Small intestine (tissue), 7 donors: ENCODE results near the gene STX8. TPM values are rescaled to one million over a fixed set of nuclear protein-coding genes. Genes with fewer than 3 reads are reported as not detected.

Experiments used
- DNase-seq, 2 donors: peaks; one replicate each; pipeline versions ENCODE4 v3.0.0 to v3.0.0-alpha.2; 2013
- FAIRE-seq: peaks from 2 replicates; lab custom pipeline; 2012; peaks lifted over from hg19 to GRCh38; lab: Jason Lieb, UNC
- H3K27ac ChIP-seq, 3 donors: one replicate each; pipeline ENCODE4 v1.5.1; 2013; ENCODE audit warnings: low read length in 2 of 3, mild to moderate bottlenecking in 2 of 3, control low read depth in 1 of 3, inconsistent platforms in 1 of 3, low read depth in 1 of 3, moderate library complexity in 1 of 3
- H3K27me3 ChIP-seq, 3 donors: one replicate each; pipeline ENCODE4 v1.6.1; 2013; ENCODE audit warnings: low read length in 3 of 3, inconsistent platforms in 1 of 3; ENCODE audit not compliant: control insufficient read depth in 3 of 3, insufficient read depth in 3 of 3
- H3K36me3 ChIP-seq, 3 donors: one replicate each; pipeline ENCODE4 v1.6.1; 2013; ENCODE audit warnings: low read length in 3 of 3, inconsistent platforms in 1 of 3, low read depth in 1 of 3, mild to moderate bottlenecking in 1 of 3, moderate library complexity in 1 of 3; ENCODE audit not compliant: control insufficient read depth in 3 of 3, insufficient read depth in 2 of 3
- H3K4me1 ChIP-seq, 3 donors: one replicate each; pipeline ENCODE4 v1.6.1; 2013; ENCODE audit warnings: low read length in 2 of 3, inconsistent platforms in 1 of 3, low read depth in 1 of 3, mild to moderate bottlenecking in 1 of 3, moderate library complexity in 1 of 3; ENCODE audit not compliant: control insufficient read depth in 3 of 3, insufficient read depth in 2 of 3
- H3K4me3 ChIP-seq, 3 donors: one replicate each; pipeline ENCODE4 v1.5.1; 2013; ENCODE audit warnings: low read length in 3 of 3, control low read depth in 1 of 3, inconsistent platforms in 1 of 3, low read depth in 1 of 3, mild to moderate bottlenecking in 1 of 3, moderate library complexity in 1 of 3
- H3K9me3 ChIP-seq, 2 donors: one replicate each; pipeline ENCODE4 v1.6.1; 2013; ENCODE audit warnings: low read depth in 1 of 2, low read length in 1 of 2; ENCODE audit not compliant: control insufficient read depth in 2 of 2, insufficient read depth in 1 of 2
- WGBS, 3 donors: extraction: QIAGEN DNeasy Blood & Tissue Kit; methylation state at CpG; one replicate each; pipeline ENCODE4 v1.1.7; 2013; 5-methylcytosine and 5-hydroxymethylcytosine counted together
- polyA plus RNA-seq, 4 donors: library from polyadenylated mRNA; stranded (reverse) in 3 of 4; unstranded in 1 of 4; fragments of 200-250 nt in 3 of 4; fragments of 120-200 nt in 1 of 4; gene quantifications; one replicate each; pipeline versions ENCODE4 v1.2.1 to v1.2.3, GENCODE V29; 2013
- donor health status: healthy with polysubstance abuse.
- donor health status: control.
- donor health status: control.
- donor health status: Bipolar disorder and iron deficiency.
- donor health status: healthy.

Gene STX8
- polyA plus RNA-seq, 4 donors: 35.3 to 72.2 (median 51.8) TPM

DNA sequence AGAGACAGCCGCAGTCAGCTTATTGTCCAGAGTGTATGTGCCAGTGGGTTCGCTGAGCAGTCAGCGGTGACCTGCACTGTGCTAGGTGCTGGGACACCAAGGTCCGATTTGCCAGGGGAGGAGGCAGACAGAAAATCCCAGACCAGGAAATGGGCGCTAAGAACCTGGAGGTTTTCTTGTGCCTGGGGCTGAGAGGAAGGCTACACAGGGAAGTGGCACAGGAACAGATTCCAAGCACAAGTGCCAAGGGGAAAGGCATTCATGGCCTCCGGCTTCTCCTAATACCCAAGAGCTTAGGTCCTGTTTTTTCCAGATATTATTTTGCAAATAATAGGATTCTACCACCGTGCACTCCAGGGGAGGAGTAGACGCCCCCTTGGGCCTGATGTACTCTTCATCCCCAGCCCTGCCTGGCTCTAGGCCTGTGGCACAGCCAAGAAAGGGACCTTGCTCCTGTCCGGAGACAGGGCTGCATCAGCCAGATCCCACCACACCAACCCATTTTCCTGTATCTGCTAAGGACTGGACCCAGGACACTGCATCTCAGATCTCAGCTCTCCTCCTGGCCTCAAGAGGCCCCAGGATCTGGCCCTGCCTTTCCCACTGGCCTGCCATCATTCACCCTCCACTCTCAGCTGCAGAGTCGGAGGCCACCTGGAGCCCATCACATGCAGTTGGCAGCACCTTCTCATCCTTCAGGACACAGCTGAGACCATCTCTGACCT is 367.1 kb downstream of the STX8 start:
- Histone ChIP-seq H3K36me3 (no peaks in the 10 kb centered on the region), H3K9me3 (peaks cover 0 to 2% of the 10 kb centered on the region in 2 donors), H3K27me3 (no peaks in the 10 kb centered on the region), H3K27ac (no peak overlapping the region), H3K4me3 (no peak overlapping the region), H3K4me1 (peaks cover 4 to 20% (median 8%) of the 10 kb centered on the region in 3 donors)
- WGBS, 3 donors: 91 to 93% (median 92%) methylated on average over 10 of the region's 10 CpGs
- DNase-seq (no peak), FAIRE-seq (no peak)

DNA sequence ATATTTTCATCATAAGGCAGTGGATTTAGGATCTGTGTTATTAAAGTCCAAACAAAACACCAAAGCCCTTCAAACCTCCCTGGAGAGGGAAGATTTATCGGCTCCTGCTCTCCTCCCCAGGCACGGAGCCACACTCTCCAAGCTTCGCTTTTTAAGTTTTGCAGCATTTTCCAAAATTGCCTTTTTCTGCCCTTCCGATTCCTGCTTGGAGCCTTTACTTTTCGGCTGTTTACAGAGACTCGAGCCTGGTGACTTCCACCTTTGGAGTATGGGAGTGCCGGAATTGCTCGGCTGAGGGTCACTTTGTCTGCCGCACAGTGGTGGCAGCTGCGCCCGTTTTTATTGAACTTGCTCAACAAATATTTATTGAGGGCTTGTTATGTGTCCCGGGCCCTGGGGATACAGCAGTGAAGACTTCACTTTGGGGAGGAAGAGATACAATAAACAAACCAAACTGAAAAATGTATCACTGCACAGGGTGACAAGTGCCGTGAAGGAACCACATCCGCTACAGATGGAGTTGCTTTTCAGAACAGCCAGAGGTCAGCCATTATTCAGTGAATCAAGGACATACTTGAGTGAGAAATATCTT is 368.8 kb downstream of the STX8 start:
- no peaks in the 10 kb centered on the region for H3K36me3 ChIP-seq
- H3K9me3 ChIP-seq: peaks cover 0 to 2% of the 10 kb centered on the region in 2 donors
- H3K27ac ChIP-seq: peak overlapping the region in 2 of 3 donors; percentile 25 to 52
- WGBS, 3 donors: 14 to 30% (median 30%) methylated on average over 14 of the region's 14 CpGs
- no peaks in the 10 kb centered on the region for H3K27me3 ChIP-seq
- DNase-seq: peak; percentile 75 to 82
- FAIRE-seq: no peak
- no peak overlapping the region for H3K4me3 ChIP-seq
- peaks cover 4 to 20% (median 8%) of the 10 kb centered on the region in 3 donors for H3K4me1 ChIP-seq

DNA sequence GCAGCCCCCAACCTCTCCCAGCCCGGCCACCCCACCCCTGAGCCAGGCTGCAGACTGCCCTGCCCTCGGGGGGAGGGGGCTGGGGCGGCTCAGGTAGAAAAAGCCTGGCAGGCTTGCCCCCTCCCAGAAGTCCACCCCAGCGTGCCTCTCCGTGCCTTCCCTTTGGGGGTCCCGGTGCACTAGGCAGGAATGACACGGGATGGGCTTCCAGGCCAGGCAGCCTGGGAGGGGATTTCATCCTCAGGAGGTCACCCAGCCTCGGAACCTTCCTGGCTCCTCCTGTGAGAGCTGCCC is 369.3 kb downstream of the STX8 start:
- WGBS, 3 donors: 34 to 56% (median 53%) methylated on average over 8 of the region's 8 CpGs
- H3K27ac ChIP-seq: peak overlapping the region; percentile 24 to 25 (median 24)
- no peaks in the 10 kb centered on the region for H3K27me3 ChIP-seq
- no peak overlapping the region for H3K4me3 ChIP-seq
- FAIRE-seq (no peak), DNase-seq (no peak)
- H3K36me3 ChIP-seq: no peaks in the 10 kb centered on the region
- peaks cover 0 to 2% of the 10 kb centered on the region in 2 donors for H3K9me3 ChIP-seq
- peaks cover 4 to 20% (median 8%) of the 10 kb centered on the region in 3 donors for H3K4me1 ChIP-seq

DNA sequence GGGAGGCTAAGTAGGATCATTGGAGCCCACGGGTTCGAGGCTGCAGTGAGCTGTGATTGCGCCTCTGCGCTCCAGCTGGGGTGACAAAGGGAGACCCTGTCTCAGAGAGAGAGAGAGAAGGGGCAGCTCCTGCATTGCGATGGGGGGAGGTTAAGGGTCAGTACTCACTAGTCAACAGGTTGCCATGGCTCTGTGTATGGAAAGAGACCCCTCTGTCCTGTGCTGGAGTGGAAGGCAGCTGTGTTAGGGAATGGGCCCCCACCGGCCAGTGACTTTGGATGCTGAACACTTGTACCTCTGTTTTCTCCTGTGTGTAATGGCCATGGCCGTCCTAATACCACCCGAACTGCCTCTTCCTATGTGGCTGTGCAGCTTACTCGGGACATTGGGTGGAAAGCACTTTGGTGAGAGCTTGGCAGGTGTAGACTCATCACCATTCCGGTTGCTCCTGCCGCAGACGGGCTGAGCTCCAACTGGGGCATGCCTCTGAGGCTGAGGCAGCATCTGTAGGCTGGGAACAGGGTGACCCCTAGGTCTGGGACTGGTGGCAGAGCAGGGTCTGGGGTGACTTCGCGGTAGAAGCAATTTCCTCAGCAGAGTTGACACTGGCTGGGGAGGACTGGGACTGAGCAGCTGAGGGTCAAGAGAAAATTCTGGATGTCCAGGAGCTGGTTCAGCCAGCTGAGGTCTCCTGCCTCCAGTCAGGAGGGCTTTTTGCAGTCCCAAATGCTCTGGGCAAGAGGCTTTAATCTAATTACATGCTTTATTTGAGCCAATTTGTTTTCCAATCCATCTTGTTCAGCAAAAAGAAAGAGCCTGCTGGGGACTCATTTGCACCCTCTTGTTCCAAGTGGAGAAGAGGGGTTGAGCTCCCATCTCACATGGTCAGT is 369.9 kb downstream of the STX8 start:
- FAIRE-seq (no peak), DNase-seq (no peak)
- H3K27me3 ChIP-seq: no peaks in the 10 kb centered on the region
- H3K4me3 ChIP-seq: no peak overlapping the region
- peaks cover 0 to 2% of the 10 kb centered on the region in 2 donors for H3K9me3 ChIP-seq
- H3K36me3 ChIP-seq: no peaks in the 10 kb centered on the region
- 78 to 87% (median 83%) methylated on average over 14 of the region's 14 CpGs for WGBS, 3 donors
- no peak overlapping the region for H3K27ac ChIP-seq
- H3K4me1 ChIP-seq: peaks cover 4 to 20% (median 8%) of the 10 kb centered on the region in 3 donors

DNA sequence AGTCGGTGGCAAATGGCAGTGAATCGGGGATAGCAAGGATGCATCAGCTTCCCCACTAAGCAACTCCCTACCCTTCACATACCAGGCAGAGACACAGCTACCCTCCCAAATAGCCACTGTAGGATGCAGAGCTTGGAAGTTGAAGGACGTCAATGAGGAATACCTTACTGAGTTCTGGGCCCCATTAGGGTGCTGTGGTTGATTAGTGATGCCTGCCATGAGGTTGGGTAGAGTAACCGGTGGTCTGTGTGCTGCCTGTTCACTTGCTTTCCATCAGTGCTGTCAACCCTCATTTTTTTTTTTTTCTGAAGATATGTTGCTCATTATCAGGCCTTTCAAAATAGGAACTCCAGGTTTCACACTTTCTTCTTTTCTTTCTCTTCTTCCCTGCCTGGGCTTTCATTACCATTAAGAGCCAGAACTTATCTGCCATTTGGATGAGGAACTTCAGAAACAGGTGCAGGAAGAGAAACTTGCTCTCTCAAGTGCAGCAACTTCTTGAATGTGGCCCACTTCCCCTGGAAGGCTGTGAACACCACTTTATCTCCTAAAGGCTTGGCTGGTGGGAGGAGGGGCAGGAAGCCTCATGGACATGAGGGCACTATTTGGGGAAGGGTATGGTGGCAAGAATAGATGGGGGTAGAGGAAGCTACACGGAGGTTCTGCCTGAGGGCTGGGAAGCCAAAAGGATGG is 370.8 kb downstream of the STX8 start:
- H3K9me3 ChIP-seq: peaks cover 0 to 4% of the 10 kb centered on the region in 2 donors
- FAIRE-seq (no peak), DNase-seq (no peak)
- H3K27me3 ChIP-seq: no peaks in the 10 kb centered on the region
- no peak overlapping the region for H3K4me3 ChIP-seq
- 79 to 91% (median 83%) methylated on average over 5 of the region's 5 CpGs for WGBS, 3 donors
- peaks cover 4 to 20% (median 8%) of the 10 kb centered on the region in 3 donors for H3K4me1 ChIP-seq
- H3K27ac ChIP-seq: no peak overlapping the region
- H3K36me3 ChIP-seq: no peaks in the 10 kb centered on the region

DNA sequence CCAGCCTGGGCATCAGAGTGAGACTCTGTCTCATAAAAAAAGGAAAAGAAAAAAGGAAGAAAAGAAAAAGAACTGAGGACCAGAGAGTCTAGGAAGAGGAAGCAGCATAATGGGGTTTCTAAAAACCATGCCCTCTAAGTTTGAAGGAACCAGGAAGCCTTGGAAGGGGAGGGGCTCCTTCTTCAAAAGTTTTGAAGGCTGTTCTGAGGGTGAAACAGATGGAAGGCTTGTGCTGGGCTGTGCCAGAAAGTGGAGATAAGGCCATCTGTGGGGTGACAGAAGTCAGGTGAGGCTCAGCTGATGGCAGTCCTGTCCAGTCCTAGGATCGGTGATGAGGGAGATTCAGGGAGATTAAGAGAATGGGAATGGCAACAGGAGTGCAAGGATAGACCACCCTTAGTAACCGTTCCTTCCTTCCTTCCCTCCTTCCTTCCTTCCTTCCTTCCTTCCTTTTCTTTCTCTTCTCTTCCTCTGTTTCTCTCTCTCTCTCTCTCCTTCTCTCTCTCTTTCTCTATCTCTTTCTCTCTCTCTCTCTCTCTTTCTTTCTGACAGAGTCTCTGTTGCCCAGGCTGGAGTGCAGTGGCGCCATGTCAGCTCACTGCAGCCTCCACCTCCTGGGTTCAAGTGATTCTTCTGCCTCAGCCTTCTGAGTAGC is 371.7 kb downstream of the STX8 start:
- H3K9me3 ChIP-seq: peaks cover 0 to 6% of the 10 kb centered on the region in 2 donors
- H3K4me3 ChIP-seq: no peak overlapping the region
- no peaks in the 10 kb centered on the region for H3K27me3 ChIP-seq
- no peak for FAIRE-seq
- peak in 1 of 2 donors; percentile 25 for DNase-seq
- no peaks in the 10 kb centered on the region for H3K36me3 ChIP-seq
- 64 to 80% (median 71%) methylated on average over 3 of the region's 3 CpGs for WGBS, 3 donors
- H3K27ac ChIP-seq: no peak overlapping the region
- peaks cover 4 to 20% (median 8%) of the 10 kb centered on the region in 3 donors for H3K4me1 ChIP-seq

DNA sequence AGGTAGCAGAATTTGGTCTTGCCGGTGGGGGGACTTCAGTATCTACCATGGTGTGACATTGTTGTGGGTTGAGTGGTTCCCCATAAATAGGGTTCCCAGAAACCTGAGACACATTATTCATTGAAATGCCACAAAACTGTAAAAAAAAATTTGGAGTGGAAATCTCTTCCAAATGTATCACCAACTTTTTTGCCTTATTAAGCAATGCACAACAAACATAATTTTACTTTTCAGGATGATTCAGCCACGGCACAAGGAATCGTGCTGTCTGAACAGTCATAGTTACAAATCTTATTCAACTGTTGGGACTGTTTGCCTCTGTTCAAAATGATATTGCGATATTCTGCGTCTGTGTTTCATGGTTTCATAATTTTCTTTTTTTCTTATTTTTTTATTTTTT is 373.1 kb downstream of the STX8 start:
- H3K27me3 ChIP-seq: no peaks in the 10 kb centered on the region
- H3K4me1 ChIP-seq: peaks cover 4 to 19% (median 8%) of the 10 kb centered on the region in 3 donors
- no peaks in the 10 kb centered on the region for H3K36me3 ChIP-seq
- no peak overlapping the region for H3K27ac ChIP-seq
- H3K9me3 ChIP-seq: peaks cover 0 to 6% of the 10 kb centered on the region in 2 donors
- DNase-seq (no peak), FAIRE-seq (no peak)
- no peak overlapping the region for H3K4me3 ChIP-seq
- WGBS, 3 donors: 83 to 91% (median 89%) methylated on average over 5 of the region's 5 CpGs
